ENCODE measurements around the gene KANSL1. TPM values are rescaled to one million over a fixed set of nuclear protein-coding genes. Genes with fewer than 3 reads are reported as not detected.
A peak's percentile ranks its signal among the peaks of the same experiment; 100 is the strongest.

The KANSL1 gene
- total RNA-seq, 1 donor from 2014 or later: 122 TPM

DNA sequence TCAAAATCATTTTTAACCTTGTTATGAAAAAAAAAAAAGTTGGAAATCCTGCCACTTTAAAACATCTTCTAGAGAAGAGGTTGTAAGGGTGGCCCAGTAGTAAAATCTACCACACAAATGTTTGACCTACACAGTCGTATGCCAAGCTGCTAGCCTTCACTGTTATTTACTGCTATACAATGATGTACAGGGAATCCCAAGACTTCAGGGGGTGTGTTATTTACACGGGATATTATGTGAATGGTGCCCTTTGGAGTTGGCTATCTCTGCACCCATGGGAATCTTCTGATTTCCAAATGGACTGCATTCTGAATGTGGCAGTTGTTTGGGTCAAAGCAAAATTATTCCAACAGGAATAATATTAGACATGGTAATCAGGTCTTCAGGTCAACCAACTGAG is 148.2 kb downstream of the KANSL1 start:
- Histone ChIP-seq H3K4me3 (no peak overlapping the region), H3K36me3 (peaks cover 0 to 45% of the 10 kb centered on the region in 2 donors), H3K27me3 (no peaks in the 10 kb centered on the region), H3K4me1 (peaks cover 22% of the 10 kb centered on the region), H3K27ac (peak overlapping the region; percentile 44), H3K9me3 (no peaks in the 10 kb centered on the region)
- intact Hi-C loops (cut with DNase I): loop anchor here (5.0 kb wide), 1 partner anchor 147 kb away; the partner anchor contains the start of gene KANSL1
- peak in 1 of 2 donors; percentile 20 for DNase-seq (ENCODE audit: extremely low spot score in 2 of 2)
- no peak for TF ChIP-seq POLR2A (IDR thresholded peaks at IDR 0.05)
- no peak for TF ChIP-seq POLR2AphosphoS5 (IDR thresholded peaks at IDR 0.05; ENCODE audit: insufficient read depth in 1 of 2, low read depth in 1 of 2)
- TF ChIP-seq CTCF (IDR thresholded peaks at IDR 0.05): no peak

- H3K36me3 ChIP-seq: peaks cover 0 to 43% of the 10 kb centered on the region in 2 donors
These were observed 148.8 kb downstream of the KANSL1 start for GRCh38 chr17:46044286-46044928.

GRCh38 chr17:46043606-46044005 is 149.6 kb downstream of the KANSL1 start:
- TF ChIP-seq POLR2AphosphoS5 (IDR thresholded peaks at IDR 0.05; ENCODE audit: insufficient read depth in 1 of 2, low read depth in 1 of 2): no peak
- intact Hi-C loops (cut with DNase I): no loop called here
- peak overlapping the region; percentile 44 for H3K27ac ChIP-seq
- H3K4me3 ChIP-seq: no peak overlapping the region
- H3K9me3 ChIP-seq: no peaks in the 10 kb centered on the region
- no peak for DNase-seq (ENCODE audit: extremely low spot score in 2 of 2)
- peaks cover 29% of the 10 kb centered on the region for H3K4me1 ChIP-seq
- no peaks in the 10 kb centered on the region for H3K27me3 ChIP-seq
- H3K36me3 ChIP-seq: peaks cover 0 to 43% of the 10 kb centered on the region in 2 donors

More at GRCh38 chr17:46044286-46044928, 148.8 kb downstream of the KANSL1 start:
- peaks cover 27% of the 10 kb centered on the region for H3K4me1 ChIP-seq
- no peaks in the 10 kb centered on the region for H3K9me3 ChIP-seq
- intact Hi-C loops (cut with DNase I): no loop called here
- TF ChIP-seq CTCF (IDR thresholded peaks at IDR 0.05) (peak; percentile 25 to 96 (median 70)), POLR2AphosphoS5 (IDR thresholded peaks at IDR 0.05; ENCODE audit: insufficient read depth in 1 of 2, low read depth in 1 of 2) (peak in 1 of 2 donors; percentile 89), POLR2A (IDR thresholded peaks at IDR 0.05) (no peak)
- no peak for DNase-seq (ENCODE audit: extremely low spot score in 2 of 2)
- no peak overlapping the region for H3K4me3 ChIP-seq
- no peaks in the 10 kb centered on the region for H3K27me3 ChIP-seq
- peak overlapping the region; percentile 44 for H3K27ac ChIP-seq

DNA sequence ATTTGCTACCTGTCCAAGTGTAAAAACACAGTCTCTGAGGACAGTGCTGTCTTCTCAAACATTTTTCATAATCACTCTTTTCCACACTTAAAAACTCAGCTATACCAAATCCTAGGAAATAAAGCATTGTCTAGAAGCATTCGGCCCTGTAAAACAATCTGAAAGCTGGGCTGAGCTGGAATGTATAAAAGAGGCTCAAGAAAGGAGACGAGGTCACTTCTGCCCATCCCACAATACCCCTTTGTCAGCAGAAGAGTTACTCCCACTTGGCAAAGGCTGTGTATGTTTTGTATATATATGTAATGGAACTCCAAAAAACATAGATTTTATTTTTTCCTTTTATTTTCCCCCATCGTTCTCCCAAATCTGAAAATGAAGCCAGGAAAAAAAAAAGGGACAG is 150.3 kb downstream of the KANSL1 start:
- TF ChIP-seq POLR2AphosphoS5 (IDR thresholded peaks at IDR 0.05; ENCODE audit: insufficient read depth in 1 of 2, low read depth in 1 of 2) (no peak), POLR2A (IDR thresholded peaks at IDR 0.05) (no peak)
- Histone ChIP-seq H3K27me3 (no peaks in the 10 kb centered on the region), H3K36me3 (peaks cover 0 to 43% of the 10 kb centered on the region in 2 donors), H3K4me3 (no peak overlapping the region), H3K27ac (no peak overlapping the region), H3K9me3 (no peaks in the 10 kb centered on the region), H3K4me1 (peaks cover 29% of the 10 kb centered on the region)
- intact Hi-C loops (cut with DNase I): no loop called here
- DNase-seq (ENCODE audit: extremely low spot score in 2 of 2): no peak

GRCh38 chr17:46042246-46042645 is 151.0 kb downstream of the KANSL1 start:
- Histone ChIP-seq H3K36me3 (peaks cover 0 to 43% of the 10 kb centered on the region in 2 donors), H3K4me1 (peaks cover 29% of the 10 kb centered on the region), H3K9me3 (no peaks in the 10 kb centered on the region), H3K27ac (no peak overlapping the region), H3K27me3 (no peaks in the 10 kb centered on the region), H3K4me3 (no peak overlapping the region)
- DNase-seq (ENCODE audit: extremely low spot score in 2 of 2): no peak
- TF ChIP-seq POLR2A (IDR thresholded peaks at IDR 0.05) (no peak), POLR2AphosphoS5 (IDR thresholded peaks at IDR 0.05; ENCODE audit: insufficient read depth in 1 of 2, low read depth in 1 of 2) (no peak), CTCF (IDR thresholded peaks at IDR 0.05) (no peak)
- intact Hi-C loops (cut with DNase I): no loop called here

GRCh38 chr17:46039592-46040186 is 153.5 kb downstream of the KANSL1 start:
- peaks cover 16% of the 10 kb centered on the region for H3K4me1 ChIP-seq
- TF ChIP-seq POLR2AphosphoS5 (IDR thresholded peaks at IDR 0.05; ENCODE audit: insufficient read depth in 1 of 2, low read depth in 1 of 2): no peak
- TF ChIP-seq CTCF (IDR thresholded peaks at IDR 0.05): no peak
- TF ChIP-seq POLR2A (IDR thresholded peaks at IDR 0.05): no peak
- H3K27me3 ChIP-seq: no peaks in the 10 kb centered on the region
- peaks cover 0 to 53% of the 10 kb centered on the region in 2 donors for H3K36me3 ChIP-seq
- H3K4me3 ChIP-seq: no peak overlapping the region
- intact Hi-C loops (cut with DNase I): loop anchor here (5.0 kb wide), 1 partner anchor 1447 kb away; no protein-coding TSS in a partner anchor
- no peaks in the 10 kb centered on the region for H3K9me3 ChIP-seq
- no peak for DNase-seq (ENCODE audit: extremely low spot score in 2 of 2)
- no peak overlapping the region for H3K27ac ChIP-seq

Measured in vagina (tissue), 2 donors.